AG09309 (cell line): ENCODE results near the gene SVIL.

ENCODE experiments used
- DNase-seq: peaks from one replicate; pipeline ENCODE4 v3.0.0-alpha.2; 2010; ENCODE audit warnings: low read depth
- H3K4me3 ChIP-seq: 2 replicates; pipeline ENCODE4 v1.5.1; 2011; ENCODE audit warnings: mild to moderate bottlenecking, low read depth, low read length, moderate library complexity; ENCODE audit not compliant: control insufficient read depth
- CTCF ChIP-seq: IDR thresholded peaks from 2 replicates; pipeline ENCODE4 v1.5.1; 2011; ENCODE audit warnings: mild to moderate bottlenecking, low read depth, low read length, inconsistent platforms; ENCODE audit not compliant: insufficient read depth, control insufficient read depth; ENCODE audit errors: missing control alignments

Gene SVIL

GRCh38 chr10:29604291-29604825 lies 30.4 kb downstream of the SVIL start:
- no peak overlapping the region for H3K4me3 ChIP-seq
- no peak for TF ChIP-seq CTCF
- no peak for DNase-seq

GRCh38 chr10:29603223-29603896 lies 31.4 kb downstream of the SVIL start:
- no peak for TF ChIP-seq CTCF
- no peak for DNase-seq
- H3K4me3 ChIP-seq = no peak overlapping the region

GRCh38 chr10:29600821-29601220 lies 34.0 kb downstream of the SVIL start:
- DNase-seq = no peak
- TF ChIP-seq CTCF = no peak
- no peak overlapping the region for H3K4me3 ChIP-seq

- DNase-seq = no peak
- TF ChIP-seq CTCF = no peak
- H3K4me3 ChIP-seq = no peak overlapping the region
Observed at GRCh38 chr10:29600067-29600466, 34.7 kb downstream of the SVIL start.

DNA sequence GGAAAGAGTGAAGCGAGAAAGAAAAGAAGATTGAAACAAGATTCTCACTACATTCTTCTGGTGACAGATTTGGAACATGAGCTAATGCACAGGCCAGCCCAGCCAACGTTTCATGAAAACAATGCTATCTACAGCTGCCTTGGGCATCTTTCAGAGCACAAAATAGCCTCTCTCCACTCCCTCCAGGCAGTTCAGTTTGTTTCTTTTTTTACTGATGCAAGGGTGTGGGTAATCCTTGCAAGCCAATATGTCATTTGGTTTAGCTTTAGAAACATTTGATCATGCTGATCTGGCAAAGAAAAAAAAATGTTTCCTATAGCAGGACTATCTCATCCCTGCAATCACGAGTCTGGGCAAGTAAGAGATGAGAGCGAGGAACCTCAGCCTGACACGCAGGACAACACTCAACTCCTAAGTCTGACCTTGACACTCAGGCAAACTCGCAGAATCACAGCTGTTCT lies 35.9 kb downstream of the SVIL start:
- peak; percentile 42 for DNase-seq
- no peak overlapping the region for H3K4me3 ChIP-seq
- TF ChIP-seq CTCF = no peak

DNA sequence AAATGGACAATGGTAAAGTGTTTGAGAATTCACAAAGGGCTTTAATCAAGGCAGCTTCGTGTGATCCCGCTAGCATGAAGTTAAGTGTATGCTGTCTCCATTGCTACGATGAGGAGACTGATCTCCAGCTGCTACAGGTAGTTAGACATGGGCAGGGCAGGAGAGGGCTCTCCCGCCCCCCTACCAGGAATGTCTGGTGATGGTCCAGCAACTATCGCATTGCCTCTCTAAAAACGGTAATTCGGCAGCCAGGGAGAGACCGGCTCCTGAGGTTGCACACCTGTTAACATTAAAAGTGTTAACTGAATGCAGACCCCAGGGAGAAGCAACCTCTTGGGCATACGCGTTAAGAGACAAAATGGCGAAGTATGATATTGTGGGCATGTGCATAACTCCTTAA lies 37.9 kb downstream of the SVIL start:
- no peak for DNase-seq
- no peak overlapping the region for H3K4me3 ChIP-seq

More for the DNA sequence above, 37.9 kb downstream of the SVIL start:
- TF ChIP-seq CTCF = no peak
